ENCODE measurements around the gene SLC25A29. TPM values are rescaled to one million over a fixed set of nuclear protein-coding genes. Genes with fewer than 3 reads are reported as not detected.
A peak's percentile ranks its signal among the peaks of the same experiment; 100 is the strongest.

Gene SLC25A29
- total and polyA plus RNA-seq, 2 of the 13 experiments (the other 11 are each of a cell fraction or from before 2014, with no cell fraction given) = 12.2 to 17.2 TPM

DNA sequence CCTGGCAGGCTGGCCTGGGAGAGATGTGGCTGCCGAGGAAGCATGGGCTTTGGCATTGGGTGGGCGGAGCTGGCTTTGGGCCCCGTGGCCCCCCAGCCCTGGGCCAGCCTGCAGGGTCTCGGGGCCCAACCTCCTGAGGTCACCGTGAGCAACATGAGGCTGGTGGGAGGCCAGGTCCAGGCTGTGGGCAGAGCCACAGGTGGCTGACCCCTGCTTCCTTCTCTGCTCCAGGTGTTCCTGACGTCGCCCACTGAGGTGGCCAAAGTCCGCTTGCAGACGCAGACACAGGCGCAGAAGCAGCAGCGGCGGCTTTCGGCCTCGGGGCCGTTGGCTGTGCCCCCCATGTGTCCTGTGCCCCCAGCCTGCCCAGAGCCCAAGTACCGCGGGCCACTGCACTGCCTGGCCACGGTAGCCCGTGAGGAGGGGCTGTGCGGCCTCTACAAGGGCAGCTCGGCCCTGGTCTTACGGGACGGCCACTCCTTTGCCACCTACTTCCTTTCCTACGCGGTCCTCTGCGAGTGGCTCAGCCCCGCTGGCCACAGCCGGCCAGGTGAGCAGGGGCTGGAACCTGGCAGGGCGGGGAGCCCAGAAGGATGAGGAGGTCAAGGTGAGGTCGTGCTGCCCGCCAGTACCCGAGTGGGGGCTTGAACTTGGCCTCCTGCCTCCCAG, 22.4 kb upstream of the SLC25A29 start:
- H3K4me2 ChIP-seq (ENCODE audit: low read depth, low read length) = peak overlapping the region; percentile 78
- H3K4me1 ChIP-seq (ENCODE audit: insufficient read depth, low read length) = peaks cover 57% of the 10 kb centered on the region
- WGBS (ENCODE audit: low lambda C conversion rate) = 15% methylated on average over 8 of the region's 32 CpGs
- H3K27me3 ChIP-seq (ENCODE audit: control insufficient read depth in 1 of 2, insufficient read depth in 2 of 2, low read length in 2 of 2) = peaks cover 0 to 2% of the 10 kb centered on the region in 2 experiments; a peak in 1 of 5 replicates
- in situ Hi-C loops (cut with HindIII; ENCODE audit: extremely low pct_ligation_motif_present, low pct_unique_long_range_greater_than_20kb) (no loop called here), intact Hi-C loops (cut with micrococcal nuclease; ENCODE audit: unreplicated experiment) (no loop called here)
- H3K79me2 ChIP-seq (ENCODE audit: insufficient read depth, low read length) = no peaks in the 10 kb centered on the region
- H3K9ac ChIP-seq (ENCODE audit: insufficient read depth, low read depth, low read length) = peak overlapping the region; percentile 64
- no peak for FAIRE-seq
- H3K4me3 ChIP-seq (replicated peaks in 1 of 3; ENCODE audit: insufficient read depth in 1 of 3, low read depth in 2 of 3, low read length in 3 of 3) = peak overlapping the region; percentile 41 to 69 (median 52); a peak in 5 of 6 replicates
- no peak overlapping the region for H2AFZ ChIP-seq (ENCODE audit: low read length)
- H3K27ac ChIP-seq (ENCODE audit: extremely low read length, insufficient read depth, low read length) = no peak overlapping the region
- H4K20me1 ChIP-seq (ENCODE audit: insufficient read depth, low read length) = no peaks in the 10 kb centered on the region
- H3K36me3 ChIP-seq (replicated peaks in 1 of 2; ENCODE audit: control insufficient read depth in 1 of 2, insufficient read depth in 2 of 2, low read length in 2 of 2) = no peaks in the 10 kb centered on the region; a peak in 1 of 5 replicates
- no peak for DNase-seq (ENCODE audit: low spot score)
- ATAC-seq = peak; percentile 48
- H3K9me3 ChIP-seq (ENCODE audit: low read length) = no peaks in the 10 kb centered on the region
- BruUV-seq (replicated peaks) = no TSS peak
- ChIA-PET CTCF (ENCODE audit: low intra/inter-chr PET ratio, low total read pairs) (no interaction called here), POLR2A (interaction anchor here (1.0 to 1.5 kb wide), 3 partner anchors 12 to 47 kb away, joined by 3 to 4 read pairs (median 3); a partner anchor contains a TSS)
- TF ChIP-seq MED8 (CRISPR knock-in tag; IDR thresholded peaks at IDR 0.05; ENCODE audit: insufficient replicate concordance) (peak; percentile 32), GATA4 (IDR thresholded peaks at IDR 0.05; ENCODE audit: borderline replicate concordance, low read depth) (no peak), NR2F1 (CRISPR knock-in tag; IDR thresholded peaks at IDR 0.05) (no peak), ZNF556 (CRISPR knock-in tag; IDR thresholded peaks at IDR 0.05; ENCODE audit: borderline replicate concordance) (peak; percentile 41; the same call in 1 of the 2 replicates), SSRP1 (CRISPR knock-in tag; IDR thresholded peaks at IDR 0.05) (no peak), RORA (CRISPR knock-in tag; IDR thresholded peaks at IDR 0.05) (no peak), FOXJ3 (CRISPR knock-in tag; IDR thresholded peaks at IDR 0.05; ENCODE audit: borderline replicate concordance) (no peak), REXO4 (CRISPR knock-in tag; IDR thresholded peaks at IDR 0.05; ENCODE audit: borderline replicate concordance) (no peak), ZBTB26 (CRISPR knock-in tag; IDR thresholded peaks at IDR 0.05; ENCODE audit: borderline replicate concordance) (no peak), ZNF180 (CRISPR knock-in tag; IDR thresholded peaks at IDR 0.05; ENCODE audit: borderline replicate concordance, low read depth) (no peak), ZNF678 (CRISPR knock-in tag; IDR thresholded peaks at IDR 0.05) (no peak), ZSCAN9 (CRISPR knock-in tag; IDR thresholded peaks at IDR 0.05; ENCODE audit: borderline replicate concordance) (no peak), GATAD2A (CRISPR knock-in tag; IDR thresholded peaks at IDR 0.05) (no peak; the same call in 1 of the 2 replicates), ZZZ3 (CRISPR knock-in tag; IDR thresholded peaks at IDR 0.05; ENCODE audit: borderline replicate concordance) (0 out of 2 replicates have a peak, but pooled peaks have one; percentile 54), HINFP (CRISPR knock-in tag; IDR thresholded peaks at IDR 0.05; ENCODE audit: low read depth) (peak; percentile 40; the same call in 1 of the 2 replicates)
- TF ChIP-seq, protein P1, sequence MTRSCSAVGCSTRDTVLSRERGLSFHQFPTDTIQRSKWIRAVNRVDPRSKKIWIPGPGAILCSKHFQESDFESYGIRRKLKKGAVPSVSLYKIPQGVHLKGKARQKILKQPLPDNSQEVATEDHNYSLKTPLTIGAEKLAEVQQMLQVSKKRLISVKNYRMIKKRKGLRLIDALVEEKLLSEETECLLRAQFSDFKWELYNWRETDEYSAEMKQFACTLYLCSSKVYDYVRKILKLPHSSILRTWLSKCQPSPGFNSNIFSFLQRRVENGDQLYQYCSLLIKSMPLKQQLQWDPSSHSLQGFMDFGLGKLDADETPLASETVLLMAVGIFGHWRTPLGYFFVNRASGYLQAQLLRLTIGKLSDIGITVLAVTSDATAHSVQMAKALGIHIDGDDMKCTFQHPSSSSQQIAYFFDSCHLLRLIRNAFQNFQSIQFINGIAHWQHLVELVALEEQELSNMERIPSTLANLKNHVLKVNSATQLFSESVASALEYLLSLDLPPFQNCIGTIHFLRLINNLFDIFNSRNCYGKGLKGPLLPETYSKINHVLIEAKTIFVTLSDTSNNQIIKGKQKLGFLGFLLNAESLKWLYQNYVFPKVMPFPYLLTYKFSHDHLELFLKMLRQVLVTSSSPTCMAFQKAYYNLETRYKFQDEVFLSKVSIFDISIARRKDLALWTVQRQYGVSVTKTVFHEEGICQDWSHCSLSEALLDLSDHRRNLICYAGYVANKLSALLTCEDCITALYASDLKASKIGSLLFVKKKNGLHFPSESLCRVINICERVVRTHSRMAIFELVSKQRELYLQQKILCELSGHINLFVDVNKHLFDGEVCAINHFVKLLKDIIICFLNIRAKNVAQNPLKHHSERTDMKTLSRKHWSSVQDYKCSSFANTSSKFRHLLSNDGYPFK (CRISPR knock-in tag; IDR thresholded peaks at IDR 0.05; ENCODE audit: borderline replicate concordance) = peak; percentile 16; the same call in 1 of the 2 replicates
- TF ChIP-seq, protein P2, sequence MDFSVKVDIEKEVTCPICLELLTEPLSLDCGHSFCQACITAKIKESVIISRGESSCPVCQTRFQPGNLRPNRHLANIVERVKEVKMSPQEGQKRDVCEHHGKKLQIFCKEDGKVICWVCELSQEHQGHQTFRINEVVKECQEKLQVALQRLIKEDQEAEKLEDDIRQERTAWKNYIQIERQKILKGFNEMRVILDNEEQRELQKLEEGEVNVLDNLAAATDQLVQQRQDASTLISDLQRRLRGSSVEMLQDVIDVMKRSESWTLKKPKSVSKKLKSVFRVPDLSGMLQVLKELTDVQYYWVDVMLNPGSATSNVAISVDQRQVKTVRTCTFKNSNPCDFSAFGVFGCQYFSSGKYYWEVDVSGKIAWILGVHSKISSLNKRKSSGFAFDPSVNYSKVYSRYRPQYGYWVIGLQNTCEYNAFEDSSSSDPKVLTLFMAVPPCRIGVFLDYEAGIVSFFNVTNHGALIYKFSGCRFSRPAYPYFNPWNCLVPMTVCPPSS (IDR thresholded peaks at IDR 0.05) = no peak
